Neutrophil (primary cell): ENCODE measurements around the gene GGCT.

Experiments
- H3K27ac ChIP-seq: fragments of 200-600 bp; sonication (generic); 2 replicates; pipeline ENCODE4 v1.5.1; 2016; ENCODE audit warnings: mild to moderate bottlenecking, moderate library complexity
- H3K27me3 ChIP-seq: fragments of 200-600 bp; sonication (generic); 2 replicates; pipeline ENCODE4 v1.6.0; 2016; ENCODE audit warnings: mild to moderate bottlenecking
- H3K36me3 ChIP-seq: fragments of 200-600 bp; sonication (generic); 2 replicates; pipeline ENCODE4 v1.5.1; 2017
- H3K4me1 ChIP-seq, 2 experiments: fragments of 200-600 bp in 1 of 2; sonication (generic) in 1 of 2; 1 replicate in 1 of 2; 2 replicates in 1 of 2; pipeline versions ENCODE4 v1.5.1 to v1.6.1; 2013 to 2016; ENCODE audit warnings: low read depth in 1 of 2, low read length in 1 of 2, mild to moderate bottlenecking in 1 of 2, moderate library complexity in 1 of 2; ENCODE audit not compliant: control insufficient read depth in 1 of 2, insufficient read depth in 1 of 2
- H3K4me3 ChIP-seq, 2 experiments: fragments of 200-600 bp in 1 of 2; sonication (generic) in 1 of 2; 1 replicate in 1 of 2; 2 replicates in 1 of 2; pipeline ENCODE4 v1.5.1; 2013 to 2016; ENCODE audit warnings: low read depth in 1 of 2, low read length in 1 of 2, mild to moderate bottlenecking in 1 of 2, moderate library complexity in 1 of 2
- H3K9me3 ChIP-seq: fragments of 200-600 bp; sonication (generic); 2 replicates; pipeline ENCODE4 v1.5.1; 2016
- TF ChIP-seq, protein P1 (sequence below): fragments of 200-600 bp; sonication (generic); IDR thresholded peaks from 2 replicates; pipeline ENCODE4 v1.5.1; 2016; ENCODE audit warnings: antibody characterized with exemption

GGCT gene

GRCh38 chr7:30475580-30475979 lies 29.0 kb downstream of the GGCT start:
- H3K4me1 ChIP-seq: peaks cover 17 to 21% of the 10 kb centered on the region in 2 experiments
- H3K27ac ChIP-seq: no peak overlapping the region

GRCh38 chr7:30474893-30475292 lies 29.7 kb downstream of the GGCT start:
- no peaks in the 10 kb centered on the region for H3K27me3 ChIP-seq
- H3K4me1 ChIP-seq: peaks cover 17 to 21% of the 10 kb centered on the region in 2 experiments
- H3K27ac ChIP-seq: no peak overlapping the region
- TF ChIP-seq, protein P1, sequence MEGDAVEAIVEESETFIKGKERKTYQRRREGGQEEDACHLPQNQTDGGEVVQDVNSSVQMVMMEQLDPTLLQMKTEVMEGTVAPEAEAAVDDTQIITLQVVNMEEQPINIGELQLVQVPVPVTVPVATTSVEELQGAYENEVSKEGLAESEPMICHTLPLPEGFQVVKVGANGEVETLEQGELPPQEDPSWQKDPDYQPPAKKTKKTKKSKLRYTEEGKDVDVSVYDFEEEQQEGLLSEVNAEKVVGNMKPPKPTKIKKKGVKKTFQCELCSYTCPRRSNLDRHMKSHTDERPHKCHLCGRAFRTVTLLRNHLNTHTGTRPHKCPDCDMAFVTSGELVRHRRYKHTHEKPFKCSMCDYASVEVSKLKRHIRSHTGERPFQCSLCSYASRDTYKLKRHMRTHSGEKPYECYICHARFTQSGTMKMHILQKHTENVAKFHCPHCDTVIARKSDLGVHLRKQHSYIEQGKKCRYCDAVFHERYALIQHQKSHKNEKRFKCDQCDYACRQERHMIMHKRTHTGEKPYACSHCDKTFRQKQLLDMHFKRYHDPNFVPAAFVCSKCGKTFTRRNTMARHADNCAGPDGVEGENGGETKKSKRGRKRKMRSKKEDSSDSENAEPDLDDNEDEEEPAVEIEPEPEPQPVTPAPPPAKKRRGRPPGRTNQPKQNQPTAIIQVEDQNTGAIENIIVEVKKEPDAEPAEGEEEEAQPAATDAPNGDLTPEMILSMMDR: no peak
- H3K9me3 ChIP-seq: no peaks in the 10 kb centered on the region
- no peaks in the 10 kb centered on the region for H3K36me3 ChIP-seq
- no peak overlapping the region for H3K4me3 ChIP-seq

More at GRCh38 chr7:30475580-30475979, 29.0 kb downstream of the GGCT start:
- H3K27me3 ChIP-seq: no peaks in the 10 kb centered on the region
- TF ChIP-seq, protein P1: no peak
- H3K36me3 ChIP-seq: no peaks in the 10 kb centered on the region
- H3K4me3 ChIP-seq: no peak overlapping the region
- H3K9me3 ChIP-seq: no peaks in the 10 kb centered on the region

DNA sequence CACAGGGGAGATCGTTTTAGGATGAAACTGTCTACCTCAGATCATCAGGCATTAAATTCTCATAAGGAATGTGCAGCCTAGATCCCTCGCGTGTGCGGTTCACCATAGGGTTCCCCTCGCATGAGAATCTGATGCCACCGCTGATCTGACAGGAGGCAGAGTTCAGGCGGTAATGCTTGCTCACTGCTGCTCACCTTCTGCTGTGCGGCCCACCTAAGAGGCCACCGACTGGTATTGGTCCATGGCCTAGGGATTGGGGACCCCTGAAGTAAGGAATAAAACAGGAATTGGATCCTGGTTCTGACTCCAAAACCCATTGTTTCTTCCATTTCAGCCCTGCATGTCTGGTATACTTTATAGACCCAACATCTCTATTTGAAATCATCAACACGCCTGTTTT lies 30.1 kb downstream of the GGCT start:
- H3K27ac ChIP-seq: no peak overlapping the region
- H3K4me3 ChIP-seq: no peak overlapping the region
- TF ChIP-seq, protein P1: no peak
- no peaks in the 10 kb centered on the region for H3K27me3 ChIP-seq
- H3K4me1 ChIP-seq: peaks cover 16 to 19% of the 10 kb centered on the region in 2 experiments
- H3K9me3 ChIP-seq: no peaks in the 10 kb centered on the region
- H3K36me3 ChIP-seq: no peaks in the 10 kb centered on the region

GRCh38 chr7:30473903-30474302 lies 30.7 kb downstream of the GGCT start:
- H3K4me3 ChIP-seq: no peak overlapping the region
- no peak overlapping the region for H3K27ac ChIP-seq
- TF ChIP-seq, protein P1: no peak
- H3K27me3 ChIP-seq: no peaks in the 10 kb centered on the region
- no peaks in the 10 kb centered on the region for H3K36me3 ChIP-seq
- H3K9me3 ChIP-seq: no peaks in the 10 kb centered on the region
- H3K4me1 ChIP-seq: peaks cover 14 to 19% of the 10 kb centered on the region in 2 experiments

GRCh38 chr7:30472784-30473775 lies 31.5 kb downstream of the GGCT start:
- Histone ChIP-seq H3K27ac (no peak overlapping the region), H3K4me3 (no peak overlapping the region), H3K36me3 (no peaks in the 10 kb centered on the region), H3K4me1 (peaks cover 18 to 26% of the 10 kb centered on the region in 2 experiments), H3K9me3 (no peaks in the 10 kb centered on the region), H3K27me3 (no peaks in the 10 kb centered on the region)
- TF ChIP-seq, protein P1: no peak
